HG02938 (cell line): ENCODE results near the gene SIT1.

Experiments used
- ATAC-seq: cut with Tn5 transposase; IDR thresholded peaks from one replicate; pipeline ENCODE4 v1.9.1; 2021; ENCODE audit warnings: mild to moderate bottlenecking, moderate library complexity; ENCODE audit not compliant: unreplicated experiment

Gene SIT1

GRCh38 chr9:35682520-35683315 lies 32.0 kb upstream of the SIT1 start:
- ATAC-seq: no peak

GRCh38 chr9:35682051-35682450 lies 31.3 kb upstream of the SIT1 start:
- no peak for ATAC-seq

GRCh38 chr9:35681341-35682002 lies 30.7 kb upstream of the SIT1 start:
- no peak for ATAC-seq

- ATAC-seq: no peak
Measured at GRCh38 chr9:35680331-35681105, 29.8 kb upstream of the SIT1 start.

GRCh38 chr9:35679766-35680330 lies 29.1 kb upstream of the SIT1 start:
- no peak for ATAC-seq

GRCh38 chr9:35679091-35679490 lies 28.4 kb upstream of the SIT1 start:
- no peak for ATAC-seq

GRCh38 chr9:35675732-35676392 lies 25.1 kb upstream of the SIT1 start:
- ATAC-seq: no peak

- no peak for ATAC-seq
Measured at GRCh38 chr9:35675204-35675603, 24.5 kb upstream of the SIT1 start.

GRCh38 chr9:35674025-35674361 lies 23.3 kb upstream of the SIT1 start:
- ATAC-seq: no peak

GRCh38 chr9:35673132-35674024 lies 22.6 kb upstream of the SIT1 start, which contains the start of gene CA9:
CA9 (plus strand) TSS chr9:35673928; CDS start chr9:35673960, 32 bp downstream.
- no peak for ATAC-seq

GRCh38 chr9:35669331-35670145 lies 18.8 kb upstream of the SIT1 start:
- ATAC-seq: no peak

- ATAC-seq: no peak
Measured at GRCh38 chr9:35667939-35668338, 17.2 kb upstream of the SIT1 start.

- ATAC-seq: no peak
Measured at GRCh38 chr9:35666549-35666948, 15.8 kb upstream of the SIT1 start.

- ATAC-seq: no peak
Measured at GRCh38 chr9:35666045-35666444, 15.3 kb upstream of the SIT1 start.

- ATAC-seq: no peak
Measured at GRCh38 chr9:35665471-35665818, 14.7 kb upstream of the SIT1 start.

GRCh38 chr9:35664531-35665470 lies 14.1 kb upstream of the SIT1 start, which contains the start of gene ARHGEF39:
ARHGEF39 (minus strand) TSS chr9:35665195; CDS start chr9:35665169, 26 bp downstream.
- ATAC-seq: peak; percentile 65

- ATAC-seq: no peak
Measured at GRCh38 chr9:35662437-35662836, 11.7 kb upstream of the SIT1 start.
